Hepatocyte (in vitro differentiated cells): Measurements from ENCODE around the gene PDSS2. TPM values are rescaled to one million over a fixed set of nuclear protein-coding genes. Genes with fewer than 3 reads are reported as not detected.

Experiments
- DNase-seq: peaks from one replicate; pipeline ENCODE4 v3.0.0-alpha.2; 2016; ENCODE audit warnings: low spot score
- H2AFZ ChIP-seq: fragments of 200-600 bp; sonication (generic); 2 replicates; pipeline ENCODE4 v1.6.0; 2016; ENCODE audit warnings: antibody characterized with exemption, mild to moderate bottlenecking
- H3K27ac ChIP-seq: fragments of 200-600 bp; sonication (generic); 2 replicates; pipeline ENCODE4 v1.5.1; 2016; ENCODE audit warnings: mild to moderate bottlenecking
- H3K27me3 ChIP-seq: fragments of 200-600 bp; sonication (generic); 2 replicates; pipeline ENCODE4 v1.6.1; 2016
- H3K36me3 ChIP-seq: fragments of 200-600 bp; sonication (generic); replicated peaks from 2 replicates; pipeline ENCODE4 v1.5.1; 2016; ENCODE audit warnings: low read depth; ENCODE audit not compliant: insufficient read depth
- H3K4me1 ChIP-seq: fragments of 200-600 bp; sonication (generic); 2 replicates; pipeline ENCODE4 v1.5.1; 2016; ENCODE audit warnings: mild to moderate bottlenecking, moderate library complexity; ENCODE audit not compliant: insufficient read depth
- H3K4me2 ChIP-seq: fragments of 200-600 bp; sonication (generic); 2 replicates; pipeline ENCODE4 v1.6.0; 2016
- H3K4me3 ChIP-seq: fragments of 200-600 bp; sonication (generic); 2 replicates; pipeline ENCODE4 v1.5.1; 2016; ENCODE audit warnings: mild to moderate bottlenecking
- H3K79me2 ChIP-seq: fragments of 200-600 bp; sonication (generic); 2 replicates; pipeline ENCODE4 v1.6.0; 2017; ENCODE audit warnings: mild to moderate bottlenecking
- H3K9me2 ChIP-seq: fragments of 200-600 bp; sonication (generic); replicated peaks from 2 replicates; pipeline ENCODE4 v1.6.0; 2017; ENCODE audit warnings: mild to moderate bottlenecking; ENCODE audit not compliant: insufficient read depth
- H3K9me3 ChIP-seq: fragments of 200-600 bp; sonication (generic); 2 replicates; pipeline ENCODE4 v1.5.1; 2016; ENCODE audit warnings: low read depth, mild to moderate bottlenecking
- H4K20me1 ChIP-seq: fragments of 200-600 bp; sonication (generic); 2 replicates; pipeline ENCODE4 v1.6.0; 2016; ENCODE audit warnings: mild to moderate bottlenecking; ENCODE audit not compliant: insufficient read depth, poor library complexity, severe bottlenecking
- CTCF ChIP-seq: fragments of 200-600 bp; sonication (generic); IDR thresholded peaks from 2 replicates; pipeline ENCODE4 v1.5.1; 2016; ENCODE audit warnings: antibody characterized with exemption, mild to moderate bottlenecking; ENCODE audit not compliant: poor library complexity
- EZH2 ChIP-seq: fragments of 200-600 bp; sonication (generic); IDR thresholded peaks from 2 replicates; pipeline ENCODE4 v1.6.1; 2016; ENCODE audit warnings: antibody characterized with exemption, mild to moderate bottlenecking, borderline replicate concordance
- EZH2phosphoT487 ChIP-seq: fragments of 200-600 bp; sonication (generic); IDR thresholded peaks from one replicate; pipeline ENCODE4 v1.6.1; 2018; ENCODE audit warnings: antibody characterized with exemption, mild to moderate bottlenecking, low read depth, moderate library complexity; ENCODE audit not compliant: unreplicated experiment, severe bottlenecking
- WGBS: methylation state at CpG from one replicate; pipeline ENCODE4 v1.1.6; 2016; ENCODE audit warnings: low lambda C conversion rate; ENCODE audit errors: missing lambda C conversion rate; 5-methylcytosine and 5-hydroxymethylcytosine counted together
- polyA plus RNA-seq: library from polyadenylated mRNA; unstranded; fragments of >200 nt; fragmentation: Nextera tagmentation; extraction: Ambion mirVana; gene quantifications from 2 replicates; pipeline ENCODE4 v1.2.1, GENCODE V29; 2016
- total RNA-seq: library from RNA; depleted of rRNA; stranded (reverse); fragments of >200 nt; gene quantifications from 2 replicates; pipeline ENCODE4 v1.2.3, GENCODE V29; 2014

PDSS2 gene
- total and polyA plus RNA-seq, 2 experiments from 2014 or later: 15.3 to 18.2 TPM

- Histone ChIP-seq H3K4me2 (no peak overlapping the region), H3K9me2 (no peaks in the 10 kb centered on the region), H2AFZ (no peak overlapping the region), H3K4me3 (no peak overlapping the region), H3K79me2 (no peaks in the 10 kb centered on the region), H3K27me3 (no peaks in the 10 kb centered on the region), H3K9me3 (no peaks in the 10 kb centered on the region), H4K20me1 (no peaks in the 10 kb centered on the region), H3K36me3 (no peaks in the 10 kb centered on the region), H3K27ac (no peak overlapping the region), H3K4me1 (no peaks in the 10 kb centered on the region)
- TF ChIP-seq EZH2phosphoT487 (no peak), EZH2 (no peak), CTCF (no peak)
- WGBS: 92% methylated on average over 4 of the region's 4 CpGs
- DNase-seq: no peak
Measured at GRCh38 chr6:107244082-107244741, 215.2 kb downstream of the PDSS2 start.

GRCh38 chr6:107243471-107243870 is 215.9 kb downstream of the PDSS2 start:
- Histone ChIP-seq H3K4me2 (no peak overlapping the region), H4K20me1 (no peaks in the 10 kb centered on the region), H3K9me3 (no peaks in the 10 kb centered on the region), H3K27ac (no peak overlapping the region), H3K36me3 (no peaks in the 10 kb centered on the region), H3K27me3 (no peaks in the 10 kb centered on the region), H3K4me3 (no peak overlapping the region), H3K4me1 (no peaks in the 10 kb centered on the region), H3K9me2 (no peaks in the 10 kb centered on the region), H3K79me2 (no peaks in the 10 kb centered on the region), H2AFZ (no peak overlapping the region)
- no peak for DNase-seq
- 100% methylated on average over 2 of the region's 2 CpGs for WGBS
- TF ChIP-seq EZH2: no peak
- no peak for TF ChIP-seq CTCF
- no peak for TF ChIP-seq EZH2phosphoT487

GRCh38 chr6:107237992-107238660 is 221.2 kb downstream of the PDSS2 start:
- Histone ChIP-seq H3K27ac (no peak overlapping the region), H3K79me2 (no peaks in the 10 kb centered on the region), H4K20me1 (no peaks in the 10 kb centered on the region), H3K27me3 (no peaks in the 10 kb centered on the region), H3K4me2 (no peak overlapping the region), H3K4me3 (no peak overlapping the region), H3K36me3 (no peaks in the 10 kb centered on the region), H3K9me3 (peaks cover 6% of the 10 kb centered on the region), H3K9me2 (no peaks in the 10 kb centered on the region), H3K4me1 (no peaks in the 10 kb centered on the region), H2AFZ (no peak overlapping the region)
- DNase-seq: no peak
- WGBS: 87% methylated on average over 5 of the region's 5 CpGs
- no peak for TF ChIP-seq CTCF
- no peak for TF ChIP-seq EZH2
- TF ChIP-seq EZH2phosphoT487: no peak
